Choroid plexus epithelial cell (primary cell): ENCODE data around the gene AUTS2.

Source experiments
- DNase-seq: peaks from one replicate; pipeline ENCODE4 v3.0.0-alpha.2; 2010; ENCODE audit warnings: low read depth
- H3K4me3 ChIP-seq: 2 replicates; pipeline ENCODE4 v1.5.1; 2011; ENCODE audit warnings: low read depth, mild to moderate bottlenecking, control low read depth, low read length, moderate library complexity
- CTCF ChIP-seq: conservative IDR thresholded peaks from 2 replicates; pipeline ENCODE4 v1.5.1; 2011; ENCODE audit warnings: low read depth, mild to moderate bottlenecking, control low read depth, inconsistent platforms, low read length, moderate library complexity

Gene AUTS2

GRCh38 chr7:69622014-69622835, 23.9 kb downstream of the AUTS2 start:
- no peak overlapping the region for H3K4me3 ChIP-seq
- no peak for DNase-seq
- TF ChIP-seq CTCF, result no peak

GRCh38 chr7:69622960-69623359, 24.7 kb downstream of the AUTS2 start:
- no peak for TF ChIP-seq CTCF
- no peak for DNase-seq
- no peak overlapping the region for H3K4me3 ChIP-seq

GRCh38 chr7:69624435-69625230, 26.4 kb downstream of the AUTS2 start:
- no peak for DNase-seq
- no peak overlapping the region for H3K4me3 ChIP-seq
- no peak for TF ChIP-seq CTCF

- DNase-seq, result no peak
- no peak for TF ChIP-seq CTCF
- H3K4me3 ChIP-seq, result no peak overlapping the region
Measured at GRCh38 chr7:69625238-69625637, 27.0 kb downstream of the AUTS2 start.

GRCh38 chr7:69625798-69626197, 27.5 kb downstream of the AUTS2 start:
- TF ChIP-seq CTCF, result no peak
- no peak overlapping the region for H3K4me3 ChIP-seq
- no peak for DNase-seq

GRCh38 chr7:69630292-69630691, 32.0 kb downstream of the AUTS2 start:
- H3K4me3 ChIP-seq, result no peak overlapping the region
- peak; percentile 85 for DNase-seq
- no peak for TF ChIP-seq CTCF
